Suprapubic skin (tissue), 4 donors: ENCODE measurements around the gene ATP5IF1. TPM values are rescaled to one million over a fixed set of nuclear protein-coding genes. Genes with fewer than 3 reads are reported as not detected.

Experiments
- DNase-seq, 2 donors: peaks; one replicate each; pipeline ENCODE4 v3.0.0-alpha.2; 2019; ENCODE audit warnings: low spot score in 2 of 2
- H3K27ac ChIP-seq: fragments of 200-600 bp; sonication (generic); one replicate; pipeline ENCODE4 v1.5.1; 2019
- H3K27me3 ChIP-seq: fragments of 200-600 bp; sonication (generic); one replicate; pipeline ENCODE4 v1.5.1; 2019
- H3K36me3 ChIP-seq: fragments of 200-600 bp; sonication (generic); one replicate; pipeline ENCODE4 v1.5.1; 2019
- H3K4me1 ChIP-seq: fragments of 200-600 bp; sonication (generic); one replicate; pipeline ENCODE4 v1.5.1; 2019
- H3K4me3 ChIP-seq: fragments of 200-600 bp; sonication (generic); one replicate; pipeline ENCODE4 v1.5.1; 2019; ENCODE audit warnings: mild to moderate bottlenecking
- H3K9me3 ChIP-seq: fragments of 200-600 bp; sonication (generic); one replicate; pipeline ENCODE4 v1.5.1; 2019
- EP300 ChIP-seq: sonication (generic); formaldehyde crosslinking; IDR thresholded peaks from one replicate; pipeline ENCODE4 v1.6.1; 2017; ENCODE audit warnings: antibody characterized with exemption
- POLR2A ChIP-seq, 2 donors: fragments of 450-650 bp; IDR thresholded peaks; one replicate each; pipeline ENCODE4 v1.6.1; 2017; ENCODE audit warnings: antibody characterized with exemption in 2 of 2, mild to moderate bottlenecking in 2 of 2, moderate library complexity in 2 of 2
- POLR2AphosphoS5 ChIP-seq, 3 donors: sonication (generic); formaldehyde crosslinking; IDR thresholded peaks; one replicate each; pipeline ENCODE4 v1.6.1; 2017; ENCODE audit warnings: antibody characterized with exemption in 3 of 3
- WGBS: methylation state at CpG from one replicate; pipeline ENCODE4 v1.1.5; 2018; 5-methylcytosine and 5-hydroxymethylcytosine counted together
- total RNA-seq, 4 donors: library from RNA; depleted of rRNA; stranded (reverse); fragments of >200 nt; gene quantifications; one replicate each; pipeline ENCODE4 v1.1.0, GENCODE V29; 2016
- TF ChIP-seq, protein P1 (sequence below), 2 donors: fragments of 200-600 bp in 1 of 2; fragments of 450-650 bp in 1 of 2; sonication (generic) in 1 of 2; IDR thresholded peaks; one replicate each; pipeline ENCODE4 v1.5.1; 2016 to 2019; ENCODE audit warnings: antibody characterized with exemption in 2 of 2, mild to moderate bottlenecking in 1 of 2, moderate library complexity in 1 of 2

ATP5IF1 gene
- total RNA-seq, 4 donors from 2014 or later: 195 to 277 (median 229) TPM

DNA sequence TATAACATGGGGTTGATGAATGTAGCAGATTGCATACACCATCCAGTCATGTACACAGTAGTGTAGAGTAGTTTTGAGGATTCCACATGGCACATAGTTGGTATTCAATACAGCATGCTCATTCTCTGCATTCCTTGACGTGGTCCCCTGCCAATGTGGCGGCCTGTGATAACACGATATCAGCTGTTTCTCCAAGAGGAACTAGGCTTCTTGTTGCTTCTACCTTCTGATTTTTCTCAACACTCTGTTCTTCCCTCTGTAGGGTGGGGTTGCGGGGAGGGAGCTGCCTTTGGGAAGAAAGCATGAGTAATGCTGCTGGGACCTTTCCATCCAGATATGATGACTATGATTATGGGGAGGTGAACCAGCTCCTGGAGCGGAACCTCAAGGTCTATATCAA is 42.8 kb downstream of the ATP5IF1 start:
- TF ChIP-seq EP300: no peak
- TF ChIP-seq POLR2A (IDR thresholded peaks at IDR 0.05): no peak
- TF ChIP-seq POLR2AphosphoS5 (IDR thresholded peaks at IDR 0.05): no peak
- TF ChIP-seq, protein P1, sequence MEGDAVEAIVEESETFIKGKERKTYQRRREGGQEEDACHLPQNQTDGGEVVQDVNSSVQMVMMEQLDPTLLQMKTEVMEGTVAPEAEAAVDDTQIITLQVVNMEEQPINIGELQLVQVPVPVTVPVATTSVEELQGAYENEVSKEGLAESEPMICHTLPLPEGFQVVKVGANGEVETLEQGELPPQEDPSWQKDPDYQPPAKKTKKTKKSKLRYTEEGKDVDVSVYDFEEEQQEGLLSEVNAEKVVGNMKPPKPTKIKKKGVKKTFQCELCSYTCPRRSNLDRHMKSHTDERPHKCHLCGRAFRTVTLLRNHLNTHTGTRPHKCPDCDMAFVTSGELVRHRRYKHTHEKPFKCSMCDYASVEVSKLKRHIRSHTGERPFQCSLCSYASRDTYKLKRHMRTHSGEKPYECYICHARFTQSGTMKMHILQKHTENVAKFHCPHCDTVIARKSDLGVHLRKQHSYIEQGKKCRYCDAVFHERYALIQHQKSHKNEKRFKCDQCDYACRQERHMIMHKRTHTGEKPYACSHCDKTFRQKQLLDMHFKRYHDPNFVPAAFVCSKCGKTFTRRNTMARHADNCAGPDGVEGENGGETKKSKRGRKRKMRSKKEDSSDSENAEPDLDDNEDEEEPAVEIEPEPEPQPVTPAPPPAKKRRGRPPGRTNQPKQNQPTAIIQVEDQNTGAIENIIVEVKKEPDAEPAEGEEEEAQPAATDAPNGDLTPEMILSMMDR (IDR thresholded peaks at IDR 0.05): no peak
- 95% methylated on average over 5 of the region's 5 CpGs for WGBS

DNA sequence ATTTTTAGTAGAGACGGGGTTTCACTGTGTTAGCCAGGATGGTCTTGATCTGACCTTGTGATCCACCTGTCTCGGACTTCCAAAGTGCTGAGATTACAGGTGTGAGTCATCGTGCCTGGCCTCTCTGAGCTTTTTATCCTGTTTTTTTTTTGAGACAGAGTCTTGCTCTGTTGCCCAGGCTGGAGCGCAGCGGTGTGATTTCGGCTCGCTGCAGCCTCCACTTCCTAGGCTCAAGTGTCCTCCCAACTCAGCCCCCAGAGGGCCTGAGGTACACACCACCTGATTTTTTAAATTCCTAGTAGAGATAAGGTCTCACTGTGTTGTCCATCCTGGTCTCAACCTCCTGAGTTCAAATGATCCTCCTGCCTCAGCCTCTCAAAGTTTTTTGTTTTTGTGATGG is 43.8 kb downstream of the ATP5IF1 start:
- Histone ChIP-seq H3K36me3 (peaks cover 72% of the 10 kb centered on the region), H3K4me3 (no peak overlapping the region), H3K27me3 (no peaks in the 10 kb centered on the region), H3K4me1 (peaks cover 3% of the 10 kb centered on the region), H3K27ac (no peak overlapping the region), H3K9me3 (no peaks in the 10 kb centered on the region)
- WGBS: 94% methylated on average over 7 of the region's 7 CpGs
- no peak for DNase-seq
- TF ChIP-seq POLR2A (IDR thresholded peaks at IDR 0.05) (no peak), EP300 (no peak), POLR2AphosphoS5 (IDR thresholded peaks at IDR 0.05) (no peak)
- TF ChIP-seq, protein P1 (IDR thresholded peaks at IDR 0.05): no peak

More for the DNA sequence above, 42.8 kb downstream of the ATP5IF1 start:
- no peaks in the 10 kb centered on the region for H3K9me3 ChIP-seq
- no peak overlapping the region for H3K27ac ChIP-seq
- peaks cover 82% of the 10 kb centered on the region for H3K36me3 ChIP-seq
- H3K4me1 ChIP-seq: peaks cover 3% of the 10 kb centered on the region
- H3K4me3 ChIP-seq: no peak overlapping the region
- no peak for DNase-seq
- H3K27me3 ChIP-seq: no peaks in the 10 kb centered on the region

DNA sequence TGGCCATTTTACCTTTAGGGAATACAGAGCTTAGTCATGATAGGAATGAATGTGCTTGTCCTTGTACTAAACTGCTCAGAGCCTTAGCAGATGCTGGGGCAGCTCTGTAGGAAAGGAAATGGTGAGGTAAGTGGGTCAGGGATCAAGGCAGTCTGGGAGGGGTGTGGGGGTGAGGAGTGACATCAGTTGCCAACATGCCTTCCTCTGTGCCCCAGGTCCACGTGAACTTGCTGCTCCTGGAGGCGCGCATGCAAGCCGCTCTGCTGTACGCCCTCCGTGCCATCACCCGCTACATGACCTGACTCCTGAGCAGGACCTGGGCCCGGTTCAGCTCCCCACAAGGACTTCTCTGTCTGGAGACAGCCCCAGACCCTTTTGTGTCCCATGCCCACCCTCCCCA is 44.6 kb downstream of the ATP5IF1 start:
- H3K27me3 ChIP-seq: no peaks in the 10 kb centered on the region
- H3K36me3 ChIP-seq: peaks cover 65% of the 10 kb centered on the region
- peaks cover 3% of the 10 kb centered on the region for H3K4me1 ChIP-seq
- no peak overlapping the region for H3K27ac ChIP-seq
- 90% methylated on average over 6 of the region's 8 CpGs for WGBS
- TF ChIP-seq POLR2A (IDR thresholded peaks at IDR 0.05) (no peak), POLR2AphosphoS5 (IDR thresholded peaks at IDR 0.05) (no peak), EP300 (no peak)
- TF ChIP-seq, protein P1 (IDR thresholded peaks at IDR 0.05): no peak
- no peaks in the 10 kb centered on the region for H3K9me3 ChIP-seq
- DNase-seq: no peak
- H3K4me3 ChIP-seq: no peak overlapping the region

DNA sequence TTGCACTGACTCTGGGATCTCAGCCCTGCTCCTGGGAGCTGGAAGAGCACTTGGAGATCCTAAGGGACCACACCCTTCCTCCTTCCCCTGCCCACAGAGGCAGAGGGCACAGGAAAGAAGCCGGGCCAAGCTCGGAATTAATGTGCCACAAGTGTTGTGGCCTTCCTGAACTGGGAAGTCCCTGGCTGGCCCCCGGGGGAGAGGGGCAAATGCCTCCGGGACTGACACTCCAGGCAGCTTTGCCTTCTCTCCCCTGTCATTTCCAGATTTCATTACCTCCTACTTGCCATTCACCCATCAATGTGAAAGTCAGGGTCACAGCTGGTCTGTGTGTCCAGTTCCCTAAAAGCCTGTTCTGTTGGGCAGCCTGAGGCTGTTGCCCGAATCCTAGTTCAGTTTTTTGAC is 45.1 kb downstream of the ATP5IF1 start:
- H3K4me1 ChIP-seq: peaks cover 3% of the 10 kb centered on the region
- H3K4me3 ChIP-seq: no peak overlapping the region
- H3K27me3 ChIP-seq: no peaks in the 10 kb centered on the region
- peaks cover 61% of the 10 kb centered on the region for H3K36me3 ChIP-seq
- TF ChIP-seq POLR2A (IDR thresholded peaks at IDR 0.05) (no peak), EP300 (no peak), POLR2AphosphoS5 (IDR thresholded peaks at IDR 0.05) (no peak)
- TF ChIP-seq, protein P1 (IDR thresholded peaks at IDR 0.05): no peak
- H3K27ac ChIP-seq: no peak overlapping the region
- DNase-seq: no peak
- H3K9me3 ChIP-seq: no peaks in the 10 kb centered on the region
- 85% methylated on average over 4 of the region's 5 CpGs for WGBS

DNA sequence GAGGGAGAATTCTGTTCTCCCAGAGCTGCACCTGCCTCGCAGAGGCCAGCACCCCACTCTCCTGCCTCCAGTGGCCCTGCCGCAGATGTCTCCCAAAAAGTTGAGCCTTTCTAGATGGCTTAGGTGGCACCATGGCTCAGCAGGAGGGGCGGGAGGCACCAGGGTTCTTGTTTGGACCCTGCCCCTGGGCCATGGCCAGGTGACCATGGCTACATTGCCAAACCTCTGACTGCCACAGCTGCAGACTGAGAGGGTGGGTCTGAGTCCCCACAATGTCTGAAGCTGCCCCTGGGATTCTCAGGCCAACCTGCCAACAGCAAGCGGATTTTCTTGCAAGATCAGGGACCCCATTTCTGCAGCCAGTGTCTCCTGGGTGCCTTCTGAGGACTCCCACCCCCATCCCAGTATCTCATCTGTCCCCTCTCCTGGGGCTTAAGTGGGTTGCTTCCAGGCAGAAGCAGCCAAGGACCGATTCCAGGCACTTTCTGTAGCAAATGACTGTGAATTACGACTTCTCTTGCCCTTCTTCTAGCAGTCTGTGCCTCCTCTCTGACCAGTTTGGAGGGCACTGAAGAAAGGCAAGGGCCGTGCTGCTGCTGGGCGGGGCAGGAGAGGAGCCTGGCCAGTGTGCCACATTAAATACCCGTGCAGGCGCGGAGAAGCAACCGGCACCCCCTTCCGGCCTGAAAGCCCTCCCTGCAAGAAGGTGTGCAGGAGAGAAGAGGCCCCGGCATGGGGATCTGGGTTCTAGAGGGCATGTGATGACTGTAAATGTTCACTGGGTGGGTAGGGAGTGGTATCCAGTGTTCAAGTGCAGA is 45.9 kb downstream of the ATP5IF1 start:
- peaks cover 56% of the 10 kb centered on the region for H3K36me3 ChIP-seq

More for the DNA sequence above, 45.9 kb downstream of the ATP5IF1 start:
- no peak for DNase-seq
- Histone ChIP-seq H3K4me1 (peaks cover 3% of the 10 kb centered on the region), H3K4me3 (no peak overlapping the region), H3K27ac (no peak overlapping the region), H3K9me3 (no peaks in the 10 kb centered on the region), H3K27me3 (no peaks in the 10 kb centered on the region)
- WGBS: 91% methylated on average over 14 of the region's 14 CpGs
- TF ChIP-seq, protein P1 (IDR thresholded peaks at IDR 0.05): no peak
- TF ChIP-seq POLR2AphosphoS5 (IDR thresholded peaks at IDR 0.05) (no peak), POLR2A (IDR thresholded peaks at IDR 0.05) (no peak), EP300 (no peak)
